ENCODE data around the gene ZFAND6.

- TF ChIP-seq POLR2A (IDR thresholded peaks at IDR 0.05) (no peak), POLR2AphosphoS5 (IDR thresholded peaks at IDR 0.05) (no peak)
- TF ChIP-seq, protein P1, sequence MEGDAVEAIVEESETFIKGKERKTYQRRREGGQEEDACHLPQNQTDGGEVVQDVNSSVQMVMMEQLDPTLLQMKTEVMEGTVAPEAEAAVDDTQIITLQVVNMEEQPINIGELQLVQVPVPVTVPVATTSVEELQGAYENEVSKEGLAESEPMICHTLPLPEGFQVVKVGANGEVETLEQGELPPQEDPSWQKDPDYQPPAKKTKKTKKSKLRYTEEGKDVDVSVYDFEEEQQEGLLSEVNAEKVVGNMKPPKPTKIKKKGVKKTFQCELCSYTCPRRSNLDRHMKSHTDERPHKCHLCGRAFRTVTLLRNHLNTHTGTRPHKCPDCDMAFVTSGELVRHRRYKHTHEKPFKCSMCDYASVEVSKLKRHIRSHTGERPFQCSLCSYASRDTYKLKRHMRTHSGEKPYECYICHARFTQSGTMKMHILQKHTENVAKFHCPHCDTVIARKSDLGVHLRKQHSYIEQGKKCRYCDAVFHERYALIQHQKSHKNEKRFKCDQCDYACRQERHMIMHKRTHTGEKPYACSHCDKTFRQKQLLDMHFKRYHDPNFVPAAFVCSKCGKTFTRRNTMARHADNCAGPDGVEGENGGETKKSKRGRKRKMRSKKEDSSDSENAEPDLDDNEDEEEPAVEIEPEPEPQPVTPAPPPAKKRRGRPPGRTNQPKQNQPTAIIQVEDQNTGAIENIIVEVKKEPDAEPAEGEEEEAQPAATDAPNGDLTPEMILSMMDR (IDR thresholded peaks at IDR 0.05 in 8 of 11, conservative IDR thresholded peaks at IDR 0.05 in 3 of 11) = no peak
Observed at GRCh38 chr15:80041494-80042253, 17.8 kb upstream of the ZFAND6 start.
